ENCODE results near the gene ELMO1. TPM values are rescaled to one million over a fixed set of nuclear protein-coding genes. Genes with fewer than 3 reads are reported as not detected.

The ELMO1 gene
- polyA plus RNA-seq, 2 of the 4 experiments (the other 2 are of a cell fraction), result 2.3 to 6.1 TPM

- no peak for TF ChIP-seq E2F6 (IDR thresholded peaks at IDR 0.05; ENCODE audit: borderline replicate concordance, low read depth)
- no peak for TF ChIP-seq POLR2AphosphoS2 (conservative IDR thresholded peaks at IDR 0.05; ENCODE audit: low read length)
- TF ChIP-seq TP53 (CRISPR knock-in tag; IDR thresholded peaks at IDR 0.05), result no peak
- TF ChIP-seq ZC3H11A (IDR thresholded peaks at IDR 0.05), result no peak
- TF ChIP-seq HES2 (IDR thresholded peaks at IDR 0.05), result no peak
These were observed 251.6 kb downstream of the ELMO1 start (continued) for GRCh38 chr7:37197108-37197507.

- WGBS (ENCODE audit: missing lambda C conversion rate), result 46% methylated on average over 2 of the region's 2 CpGs
- ATAC-seq (no peak), DNase-seq (ENCODE audit: low read depth in 1 of 2, low spot score in 1 of 2) (no peak), FAIRE-seq (no peak)
- CTCF ChIA-PET, result interaction anchor here (0.5 to 8.2 kb wide), 11 partner anchors 13 to 757 kb away, joined by 3 to 108 read pairs (median 5); no protein-coding TSS in a partner anchor
- TF ChIP-seq RFX5 (IDR thresholded peaks at IDR 0.05), result no peak
- TF ChIP-seq ZSCAN20 (CRISPR knock-in tag; IDR thresholded peaks at IDR 0.05), result no peak
- TF ChIP-seq ESRRA (IDR thresholded peaks at IDR 0.05; ENCODE audit: borderline replicate concordance, low read length), result no peak
- no peak for TF ChIP-seq HOXA7 (CRISPR knock-in tag; IDR thresholded peaks at IDR 0.05)
- TF ChIP-seq FOSB (CRISPR knock-in tag; IDR thresholded peaks at IDR 0.05), result no peak
- no peak for TF ChIP-seq CHD4 (IDR thresholded peaks at IDR 0.05; ENCODE audit: borderline replicate concordance)
- TF ChIP-seq HOXB5 (CRISPR knock-in tag; IDR thresholded peaks at IDR 0.05), result no peak
- no peak for TF ChIP-seq REST (IDR thresholded peaks at IDR 0.05)
- no peak for TF ChIP-seq RNF2 (IDR thresholded peaks at IDR 0.05; ENCODE audit: borderline replicate concordance, low read depth)
- no peak for TF ChIP-seq MAX (IDR thresholded peaks at IDR 0.05)
- no peak for TF ChIP-seq HEYL (CRISPR knock-in tag; IDR thresholded peaks at IDR 0.05)
- TF ChIP-seq ZNF302 (CRISPR knock-in tag; IDR thresholded peaks at IDR 0.05), result no peak
- H3K9me3 ChIP-seq, result no peaks in the 10 kb centered on the region
- H3K4me2 ChIP-seq, result no peak overlapping the region
- H3K4me1 ChIP-seq, result peaks cover 5% of the 10 kb centered on the region; the same call in 1 of the 3 replicates
- H3K27ac ChIP-seq, result no peak overlapping the region
- H3K4me3 ChIP-seq, result no peak overlapping the region
- POLR2A ChIA-PET, result no interaction called here
These were observed 252.0 kb downstream of the ELMO1 start for GRCh38 chr7:37196676-37197075.

GRCh38 chr7:37195388-37195787 lies 253.3 kb downstream of the ELMO1 start:
- FAIRE-seq, result no peak
- ChIA-PET CTCF (interaction anchor here (1.2 to 8.2 kb wide), 7 partner anchors 13 to 756 kb away, joined by 3 to 108 read pairs (median 9); no protein-coding TSS in a partner anchor), POLR2A (no interaction called here)
- 76% methylated on average over 7 of the region's 7 CpGs for WGBS (ENCODE audit: missing lambda C conversion rate)
- no peak for ATAC-seq
- no peaks in the 10 kb centered on the region for H3K9me3 ChIP-seq
- no peak overlapping the region for H3K4me3 ChIP-seq
- H3K4me1 ChIP-seq, result no peaks in the 10 kb centered on the region
- no peak for DNase-seq (ENCODE audit: low read depth in 1 of 2, low spot score in 1 of 2)
- TF ChIP-seq POLR2AphosphoS2 (conservative IDR thresholded peaks at IDR 0.05; ENCODE audit: low read length) (no peak), MYC (IDR thresholded peaks at IDR 0.05; ENCODE audit: borderline replicate concordance, low read length) (no peak), POLR2A (IDR thresholded peaks at IDR 0.05; ENCODE audit: low read length) (no peak), ZFP36 (IDR thresholded peaks at IDR 0.05; ENCODE audit: borderline replicate concordance, partially characterized antibody) (no peak), RAD21 (conservative IDR thresholded peaks at IDR 0.05 in 1 of 2, IDR thresholded peaks at IDR 0.05 in 1 of 2) (no peak), CTCF (IDR thresholded peaks at IDR 0.05) (no peak), EP300 (IDR thresholded peaks at IDR 0.05) (no peak)
- no peak overlapping the region for H3K4me2 ChIP-seq
- no peak overlapping the region for H3K27ac ChIP-seq

Measured in A549 (cell line).